Activated CD4-positive, alpha-beta memory T cell treated with anti-CD3 and anti-CD28 coated beads for 36 hours (primary cell): ENCODE results near the gene WSB1. TPM values are rescaled to one million over a fixed set of nuclear protein-coding genes. Genes with fewer than 3 reads are reported as not detected.
A peak's percentile ranks its signal among the peaks of the same experiment; 100 is the strongest.

Source experiments
- CTCF ChIA-PET: fragments of 350-600 bp; sonication (Branson Sonifier 250); formaldehyde crosslinking; loops from one replicate; lab custom pipeline; 2021; ENCODE audit warnings: antibody characterized with exemption, inconsistent platforms; lab: Charles Lee
- POLR2A ChIA-PET: fragments of 350-600 bp; sonication (Branson Sonifier 250); formaldehyde crosslinking; loops from one replicate; lab custom pipeline; 2021; ENCODE audit warnings: antibody characterized with exemption; lab: Charles Lee
- DNase-seq: peaks from one replicate; pipeline ENCODE4 v3.0.0-alpha.2; 2020
- H3K27ac Mint-ChIP-seq: one replicate; pipeline ENCODE4 v1.8.0; 2021; ENCODE audit warnings: mixed read lengths
- H3K27me3 Mint-ChIP-seq: one replicate; pipeline ENCODE4 v1.8.0; 2021; ENCODE audit warnings: mixed read lengths
- H3K36me3 Mint-ChIP-seq: one replicate; pipeline ENCODE4 v1.8.0; 2021; ENCODE audit warnings: mixed read lengths
- H3K4me1 Mint-ChIP-seq: one replicate; pipeline ENCODE4 v1.8.0; 2021; ENCODE audit warnings: low read depth, mixed read lengths
- H3K4me3 Mint-ChIP-seq: one replicate; pipeline ENCODE4 v1.8.0; 2021; ENCODE audit warnings: mild to moderate bottlenecking, mixed read lengths
- H3K9me3 Mint-ChIP-seq: one replicate; pipeline ENCODE4 v1.8.0; 2021; ENCODE audit warnings: mixed read lengths
- intact Hi-C: fragments of 100-400 bp; cut with micrococcal nuclease; formaldehyde crosslinking; loops from one replicate; pipeline ENCODE4 v1.15.1; 2023
- total RNA-seq, 2 experiments: library from RNA; stranded (reverse); gene quantifications; one replicate each; pipeline ENCODE4 v1.2.3, GENCODE V29; 2021

WSB1 gene
- total RNA-seq, 2 experiments from 2014 or later = 135 to 147 TPM

DNA sequence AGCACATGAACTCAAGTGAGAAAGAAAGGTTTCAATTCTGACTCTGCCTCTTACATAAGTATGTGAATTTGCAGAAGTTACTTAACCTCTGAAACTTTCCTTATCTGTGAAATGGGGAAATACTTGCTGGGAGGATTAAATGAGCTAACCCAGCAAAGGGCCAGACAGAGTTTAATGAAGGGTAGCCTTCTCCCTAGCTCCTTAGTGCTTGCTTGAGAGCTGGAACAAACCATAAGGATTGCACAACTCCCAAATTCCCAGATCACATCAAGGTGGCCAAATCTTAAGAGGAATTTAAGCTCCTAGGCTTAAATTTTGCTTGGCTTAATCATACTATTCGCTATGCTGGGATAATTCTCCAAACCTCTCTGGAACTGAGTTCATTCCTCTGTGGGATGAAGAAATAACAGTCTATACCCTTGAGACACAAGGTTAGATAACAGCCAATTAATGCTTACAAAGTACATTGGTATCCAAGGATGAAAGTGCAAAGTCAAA, 11.8 kb upstream of the WSB1 start:
- Mint-ChIP-seq H3K36me3 (no peaks in the 10 kb centered on the region), H3K27ac (no peak overlapping the region), H3K4me3 (no peak overlapping the region), H3K9me3 (no peaks in the 10 kb centered on the region), H3K4me1 (no peaks in the 10 kb centered on the region), H3K27me3 (no peaks in the 10 kb centered on the region)
- intact Hi-C loops = no loop called here
- DNase-seq = no peak
- ChIA-PET CTCF (interaction anchor here (0.9 kb wide), 1 partner anchor 72 kb away, joined by 4 read pairs; no protein-coding TSS in a partner anchor), POLR2A (interaction anchor here (1.3 kb wide), 1 partner anchor 12 kb away, joined by 3 read pairs; the partner anchor contains the start of gene WSB1)

GRCh38 chr17:27283060-27283459, 10.9 kb upstream of the WSB1 start:
- POLR2A ChIA-PET = no interaction called here
- CTCF ChIA-PET = interaction anchor here (1.1 kb wide), 1 partner anchor 47 kb away, joined by 3 read pairs; no protein-coding TSS in a partner anchor
- DNase-seq = no peak
- peaks cover under 1% of the 10 kb centered on the region for H3K27me3 Mint-ChIP-seq
- no peak overlapping the region for H3K4me3 Mint-ChIP-seq
- H3K36me3 Mint-ChIP-seq = no peaks in the 10 kb centered on the region
- H3K27ac Mint-ChIP-seq = no peak overlapping the region
- intact Hi-C loops = no loop called here
- no peaks in the 10 kb centered on the region for H3K9me3 Mint-ChIP-seq
- no peaks in the 10 kb centered on the region for H3K4me1 Mint-ChIP-seq

GRCh38 chr17:27283751-27284150, 10.2 kb upstream of the WSB1 start:
- DNase-seq = no peak
- Mint-ChIP-seq H3K9me3 (no peaks in the 10 kb centered on the region), H3K36me3 (no peaks in the 10 kb centered on the region), H3K4me1 (no peaks in the 10 kb centered on the region), H3K4me3 (no peak overlapping the region), H3K27ac (no peak overlapping the region), H3K27me3 (peaks cover 3% of the 10 kb centered on the region)
- intact Hi-C loops = no loop called here
- ChIA-PET POLR2A (no interaction called here), CTCF (interaction anchor here (0.7 to 1.3 kb wide), 3 partner anchors 9 to 50 kb away, joined by 3 to 5 read pairs (median 3); no protein-coding TSS in a partner anchor)

DNA sequence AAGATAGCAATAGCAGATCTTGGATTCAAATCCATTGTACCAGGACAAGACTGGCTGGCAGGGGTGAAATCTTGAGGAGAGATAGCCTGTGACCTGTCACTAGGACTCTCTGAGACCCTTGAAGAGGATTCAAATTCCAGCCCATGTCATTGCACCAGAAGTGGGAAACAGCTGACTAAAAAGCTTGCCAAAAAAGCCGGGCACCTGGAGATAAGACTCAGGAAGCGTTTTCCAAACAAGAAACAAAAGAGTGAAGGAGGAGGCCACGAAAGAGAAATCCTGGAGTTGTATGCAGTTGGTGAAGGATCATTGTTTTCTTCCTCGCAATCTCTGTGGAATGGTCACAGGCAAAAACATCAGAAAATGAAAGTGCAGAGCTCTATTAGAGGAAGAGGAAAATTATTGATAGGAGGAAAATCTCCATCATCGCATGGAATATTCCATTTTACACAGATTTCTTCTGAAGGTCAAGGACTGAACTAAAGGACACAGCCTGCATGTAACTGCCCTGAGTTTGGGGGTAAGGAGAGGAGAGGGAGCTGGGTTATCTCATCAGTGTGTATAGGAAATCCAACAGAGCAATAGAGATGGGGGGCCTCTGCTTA, 9.0 kb upstream of the WSB1 start:
- H3K4me1 Mint-ChIP-seq = no peaks in the 10 kb centered on the region
- H3K4me3 Mint-ChIP-seq = no peak overlapping the region
- peaks cover 3% of the 10 kb centered on the region for H3K27me3 Mint-ChIP-seq
- CTCF ChIA-PET = interaction anchor here (1.3 kb wide), 1 partner anchor 49 kb away, joined by 5 read pairs; no protein-coding TSS in a partner anchor
- H3K27ac Mint-ChIP-seq = no peak overlapping the region
- no peaks in the 10 kb centered on the region for H3K9me3 Mint-ChIP-seq
- no peak for DNase-seq
- intact Hi-C loops = no loop called here
- POLR2A ChIA-PET = interaction anchor here (1.2 kb wide), 1 partner anchor 9 kb away, joined by 6 read pairs; the partner anchor contains the start of gene WSB1
- no peaks in the 10 kb centered on the region for H3K36me3 Mint-ChIP-seq

GRCh38 chr17:27285516-27285915, 8.4 kb upstream of the WSB1 start:
- Mint-ChIP-seq H3K9me3 (no peaks in the 10 kb centered on the region), H3K4me1 (no peaks in the 10 kb centered on the region), H3K4me3 (no peak overlapping the region), H3K27me3 (peaks cover 3% of the 10 kb centered on the region), H3K36me3 (no peaks in the 10 kb centered on the region), H3K27ac (no peak overlapping the region)
- ChIA-PET POLR2A (interaction anchor here (1.2 kb wide), 1 partner anchor 8 kb away, joined by 6 read pairs; the partner anchor contains the start of gene WSB1), CTCF (no interaction called here)
- DNase-seq = no peak
- intact Hi-C loops = no loop called here

- peaks cover 3% of the 10 kb centered on the region for H3K27me3 Mint-ChIP-seq
- intact Hi-C loops = no loop called here
- CTCF ChIA-PET = interaction anchor here (1.0 kb wide), 1 partner anchor 52 kb away, joined by 4 read pairs; no protein-coding TSS in a partner anchor
- no peak for DNase-seq
- no peaks in the 10 kb centered on the region for H3K36me3 Mint-ChIP-seq
- no peaks in the 10 kb centered on the region for H3K9me3 Mint-ChIP-seq
- peaks cover 1% of the 10 kb centered on the region for H3K4me1 Mint-ChIP-seq
- POLR2A ChIA-PET = no interaction called here
- no peak overlapping the region for H3K27ac Mint-ChIP-seq
- no peak overlapping the region for H3K4me3 Mint-ChIP-seq
These were observed 5.7 kb upstream of the WSB1 start for GRCh38 chr17:27288183-27288582.

- intact Hi-C loops = loop anchor here (5.0 kb wide), 1 partner anchor 62 kb away; no protein-coding TSS in a partner anchor
- H3K27ac Mint-ChIP-seq = no peak overlapping the region
These were observed 4.1 kb upstream of the WSB1 start for GRCh38 chr17:27289856-27290255.

DNA sequence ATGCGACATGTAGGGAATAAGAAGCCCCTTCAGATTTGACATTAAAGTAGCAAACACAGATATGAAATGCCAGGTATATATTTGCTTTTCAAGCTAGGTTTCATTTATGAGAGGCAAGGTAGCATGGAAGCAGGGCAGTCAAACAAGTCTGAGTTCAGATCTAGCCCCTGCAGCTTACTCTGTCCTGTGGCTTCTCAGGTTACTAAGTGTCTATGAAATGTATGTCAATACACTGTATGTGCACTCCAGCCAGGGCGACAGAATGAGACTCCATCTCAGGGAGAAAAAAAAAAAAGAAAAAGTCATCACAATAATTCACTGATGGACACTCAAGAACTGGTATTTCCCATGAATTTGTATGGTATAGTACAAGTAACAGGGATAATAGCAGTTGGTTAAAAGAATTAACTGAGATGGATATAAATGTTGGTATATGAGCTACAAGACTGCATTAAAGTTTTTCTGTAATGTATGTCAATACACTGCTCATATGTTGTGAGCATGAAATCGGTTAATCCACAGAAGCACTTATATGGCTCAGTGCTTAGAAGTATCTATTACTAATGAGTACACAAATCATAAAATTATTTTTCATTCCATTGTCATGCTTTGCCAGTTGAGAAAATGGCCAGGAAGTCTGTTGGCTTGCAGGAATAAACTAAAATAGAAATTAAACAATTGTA, 2.9 kb upstream of the WSB1 start:
- intact Hi-C loops = loop anchor here (5.0 kb wide), 1 partner anchor 61 kb away; no protein-coding TSS in a partner anchor
- no peak overlapping the region for H3K27ac Mint-ChIP-seq
- no peaks in the 10 kb centered on the region for H3K9me3 Mint-ChIP-seq
- no peak overlapping the region for H3K4me3 Mint-ChIP-seq
- ChIA-PET POLR2A (no interaction called here), CTCF (interaction anchor here (0.5 kb wide), 1 partner anchor 39 kb away, joined by 3 read pairs; no protein-coding TSS in a partner anchor)
- no peak for DNase-seq
- H3K27me3 Mint-ChIP-seq = peaks cover 3% of the 10 kb centered on the region
- H3K4me1 Mint-ChIP-seq = peaks cover 17% of the 10 kb centered on the region
- peaks cover 10% of the 10 kb centered on the region for H3K36me3 Mint-ChIP-seq

More at GRCh38 chr17:27289856-27290255, 4.1 kb upstream of the WSB1 start:
- DNase-seq = no peak
- ChIA-PET CTCF (interaction anchor here (0.8 to 1.2 kb wide), 2 partner anchors 43 to 65 kb away, joined by 3 read pairs; no protein-coding TSS in a partner anchor), POLR2A (interaction anchor here (0.6 kb wide), 1 partner anchor 44 kb away, joined by 3 read pairs; no protein-coding TSS in a partner anchor)
- H3K36me3 Mint-ChIP-seq = peaks cover 5% of the 10 kb centered on the region
- H3K9me3 Mint-ChIP-seq = no peaks in the 10 kb centered on the region
- H3K27me3 Mint-ChIP-seq = peaks cover 3% of the 10 kb centered on the region
- H3K4me3 Mint-ChIP-seq = no peak overlapping the region
- H3K4me1 Mint-ChIP-seq = peaks cover 7% of the 10 kb centered on the region

DNA sequence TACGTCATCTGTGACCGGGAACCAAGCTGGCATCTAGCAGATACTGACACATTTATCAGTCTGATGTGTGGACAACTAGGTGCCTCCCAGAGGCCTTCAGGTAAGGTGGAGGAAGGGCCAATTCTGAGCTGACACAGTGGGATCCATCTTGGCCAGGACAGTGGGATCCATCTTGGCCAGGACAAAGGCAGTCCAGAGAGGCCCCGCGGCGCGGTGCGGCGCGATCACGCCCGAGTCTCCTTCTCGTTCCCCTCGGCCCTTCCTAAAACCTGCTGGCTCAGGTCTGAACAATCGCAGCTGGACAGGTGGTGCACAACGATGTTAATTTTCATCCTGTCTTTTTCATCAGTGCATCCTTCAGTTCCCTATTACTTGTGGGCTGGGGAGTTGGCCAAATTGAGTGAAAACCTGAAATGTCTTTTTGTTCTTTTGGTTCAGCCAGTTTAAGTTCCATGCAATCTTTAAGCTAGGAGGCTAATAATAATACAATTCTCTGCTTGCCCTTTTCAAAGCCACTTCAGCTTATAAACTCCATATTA, 486 bp upstream of the WSB1 start:
- no peaks in the 10 kb centered on the region for H3K27me3 Mint-ChIP-seq
- H3K4me3 Mint-ChIP-seq = peak overlapping the region; percentile 99
- peaks cover 35% of the 10 kb centered on the region for H3K4me1 Mint-ChIP-seq
- ChIA-PET CTCF (interaction anchor here (0.7 to 4.8 kb wide), 7 partner anchors 16 to 120 kb away, joined by 3 to 47 read pairs (median 3); no protein-coding TSS in a partner anchor), POLR2A (interaction anchor here (0.6 to 3.6 kb wide), 7 partner anchors 8 to 180 kb away, joined by 3 to 12 read pairs (median 6); no protein-coding TSS in a partner anchor)
- peaks cover 15% of the 10 kb centered on the region for H3K36me3 Mint-ChIP-seq
- peak; percentile 22 for DNase-seq
- H3K27ac Mint-ChIP-seq = peak overlapping the region; percentile 100
- no peaks in the 10 kb centered on the region for H3K9me3 Mint-ChIP-seq
- intact Hi-C loops = loop anchor here (5.0 kb wide), 1 partner anchor 59 kb away; no protein-coding TSS in a partner anchor

DNA sequence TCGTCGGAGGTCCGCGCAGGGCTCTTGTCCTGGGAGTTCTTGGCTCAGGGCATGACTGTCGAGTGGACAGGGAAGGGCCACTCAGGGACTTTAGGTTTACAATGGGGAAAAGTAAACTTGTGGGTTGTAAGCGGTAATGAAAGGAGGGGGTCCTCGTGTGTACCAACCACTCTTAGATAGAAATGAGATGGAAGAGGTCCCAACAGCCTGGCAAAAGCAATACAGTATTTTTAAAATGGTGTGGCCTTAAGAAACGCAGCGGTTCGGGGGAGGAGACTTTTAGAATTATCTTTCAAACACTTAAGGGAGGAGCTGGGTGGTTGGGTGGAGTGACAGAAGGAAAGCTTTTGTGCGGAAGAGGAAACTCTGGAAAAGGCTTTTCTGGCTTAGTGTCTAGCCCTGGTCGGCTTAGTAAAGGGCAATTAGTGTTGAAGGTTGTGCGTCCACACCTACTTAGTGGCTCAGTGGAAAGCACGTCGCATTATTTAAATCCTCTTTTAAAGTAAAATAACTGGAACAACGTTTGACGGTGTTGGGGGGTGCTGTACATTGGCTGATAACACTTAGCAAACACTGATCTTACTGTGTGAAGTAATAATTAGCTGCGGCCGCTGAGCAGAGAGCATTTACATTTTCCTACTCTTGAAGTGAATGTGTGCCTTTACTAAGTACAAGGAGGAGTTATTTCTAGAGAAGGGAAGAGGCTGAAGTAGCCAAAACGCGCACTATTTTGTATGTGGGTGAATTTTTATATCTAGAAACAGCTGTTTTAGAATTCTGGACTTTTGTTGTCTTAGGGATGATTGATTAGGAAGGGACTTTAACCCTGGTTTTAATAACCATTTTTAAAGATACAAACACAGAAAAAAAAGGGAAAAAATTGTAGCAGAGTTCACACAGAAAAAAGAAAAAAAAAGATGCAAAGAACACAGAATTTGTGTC, 1.0 kb downstream of the WSB1 start:
- Mint-ChIP-seq H3K36me3 (peaks cover 15% of the 10 kb centered on the region), H3K4me1 (peaks cover 48% of the 10 kb centered on the region), H3K27ac (peak overlapping the region; percentile 100), H3K4me3 (peak overlapping the region; percentile 99), H3K9me3 (no peaks in the 10 kb centered on the region), H3K27me3 (no peaks in the 10 kb centered on the region)
- peak; percentile 63 for DNase-seq
- intact Hi-C loops = loop anchor here (1.0 to 5.0 kb wide), 4 partner anchors 37 to 178 kb away; no protein-coding TSS in a partner anchor
- ChIA-PET POLR2A (interaction anchor here (0.6 to 3.6 kb wide), 10 partner anchors 10 to 250 kb away, joined by 3 to 12 read pairs (median 6); partner anchors contain the start of gene KSR1), CTCF (interaction anchor here (0.7 to 4.8 kb wide), 11 partner anchors 26 to 356 kb away, joined by 3 to 47 read pairs (median 4); no protein-coding TSS in a partner anchor)
